Activated CD4-positive, alpha-beta memory T cell treated with anti-CD3 and anti-CD28 coated beads for 36 hours (primary cell): ENCODE measurements around the gene MCM9. TPM values are rescaled to one million over a fixed set of nuclear protein-coding genes. Genes with fewer than 3 reads are reported as not detected.
"Not testable (repeated sequence)": the region's sequence is repeated elsewhere in the genome, so short reads cannot be mapped to it uniquely, and the experiment has no call there.

Experiments
- CTCF ChIA-PET: fragments of 350-600 bp; sonication (Branson Sonifier 250); formaldehyde crosslinking; loops from one replicate; lab custom pipeline; 2021; ENCODE audit warnings: antibody characterized with exemption, inconsistent platforms; lab: Charles Lee
- POLR2A ChIA-PET: fragments of 350-600 bp; sonication (Branson Sonifier 250); formaldehyde crosslinking; loops from one replicate; lab custom pipeline; 2021; ENCODE audit warnings: antibody characterized with exemption; lab: Charles Lee
- DNase-seq: peaks from one replicate; pipeline ENCODE4 v3.0.0-alpha.2; 2020
- H3K27ac Mint-ChIP-seq: one replicate; pipeline ENCODE4 v1.8.0; 2021; ENCODE audit warnings: mixed read lengths
- H3K27me3 Mint-ChIP-seq: one replicate; pipeline ENCODE4 v1.8.0; 2021; ENCODE audit warnings: mixed read lengths
- H3K36me3 Mint-ChIP-seq: one replicate; pipeline ENCODE4 v1.8.0; 2021; ENCODE audit warnings: mixed read lengths
- H3K4me1 Mint-ChIP-seq: one replicate; pipeline ENCODE4 v1.8.0; 2021; ENCODE audit warnings: low read depth, mixed read lengths
- H3K4me3 Mint-ChIP-seq: one replicate; pipeline ENCODE4 v1.8.0; 2021; ENCODE audit warnings: mild to moderate bottlenecking, mixed read lengths
- H3K9me3 Mint-ChIP-seq: one replicate; pipeline ENCODE4 v1.8.0; 2021; ENCODE audit warnings: mixed read lengths
- intact Hi-C: fragments of 100-400 bp; cut with micrococcal nuclease; formaldehyde crosslinking; loops from one replicate; pipeline ENCODE4 v1.15.1; 2023
- total RNA-seq, 2 experiments: library from RNA; stranded (reverse); gene quantifications; one replicate each; pipeline ENCODE4 v1.2.3, GENCODE V29; 2021

Gene MCM9
- total RNA-seq, 2 experiments from 2014 or later = 14.4 to 14.7 TPM

DNA sequence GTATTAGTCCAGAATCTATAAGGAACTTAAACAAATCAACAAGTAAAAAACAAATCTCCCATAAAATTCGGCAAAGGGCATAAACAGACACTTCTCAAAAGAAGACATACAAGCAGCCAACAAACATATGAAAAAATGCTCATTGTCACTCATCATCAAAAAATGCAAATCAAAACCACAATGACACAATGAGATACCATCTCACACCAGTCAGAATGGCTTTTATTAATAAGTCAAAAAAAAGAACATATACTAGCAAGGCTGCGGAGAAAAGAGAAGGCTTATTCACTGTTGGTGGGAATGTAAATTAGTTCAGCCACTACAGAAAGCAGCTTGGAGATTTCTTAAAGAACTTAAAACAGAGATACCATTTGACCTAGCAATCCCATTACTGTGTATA lies 169.6 kb downstream of the MCM9 start:
- intact Hi-C loops, POLR2A ChIA-PET, H3K27ac Mint-ChIP-seq, H3K4me3 Mint-ChIP-seq, H3K9me3 Mint-ChIP-seq, DNase-seq, H3K27me3 Mint-ChIP-seq, CTCF ChIA-PET, H3K36me3 Mint-ChIP-seq: not testable (repeated sequence)
- peaks cover 20% of the 10 kb centered on the region for H3K4me1 Mint-ChIP-seq

DNA sequence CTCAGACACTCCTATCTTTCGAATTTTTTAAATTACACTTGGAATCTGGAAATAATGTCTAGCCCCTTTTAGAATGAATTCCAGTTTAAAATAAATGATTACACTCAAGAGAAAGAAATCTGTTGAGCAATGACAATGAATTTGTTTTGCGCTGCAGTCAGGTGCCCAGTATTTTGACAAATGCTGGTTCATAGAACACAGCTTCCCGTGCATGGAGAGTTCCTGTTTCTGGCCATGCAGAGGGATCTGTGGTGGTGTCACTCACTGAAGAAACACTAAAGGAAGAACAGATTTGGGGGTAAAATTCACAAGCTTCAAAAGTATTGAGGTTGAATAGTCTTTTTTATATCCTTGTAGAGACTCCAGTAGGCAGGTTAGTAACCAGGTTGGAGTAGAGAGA lies 170.2 kb downstream of the MCM9 start:
- intact Hi-C loops = no loop called here
- H3K4me3 Mint-ChIP-seq = no peak overlapping the region
- CTCF ChIA-PET = no interaction called here
- peaks cover 20% of the 10 kb centered on the region for H3K4me1 Mint-ChIP-seq
- H3K27me3 Mint-ChIP-seq = no peaks in the 10 kb centered on the region
- H3K36me3 Mint-ChIP-seq = no peaks in the 10 kb centered on the region
- POLR2A ChIA-PET = no interaction called here
- no peaks in the 10 kb centered on the region for H3K9me3 Mint-ChIP-seq
- no peak for DNase-seq
- no peak overlapping the region for H3K27ac Mint-ChIP-seq

Other genes with a start within 250 kb of the MCM9 start
- 10 to 100 TPM; 32.5 to 32.7 TPM for gene ASF1A, start 41.0 kb downstream of the MCM9 start, total RNA-seq
- gene FAM184A, start 143.5 kb upstream of the MCM9 start, total RNA-seq = 10 to 100 TPM in 1 of 2 experiments, 1 to 10 TPM in 1; 7.6 to 10.8 TPM